Nephron progenitor cell (in vitro differentiated cells): ENCODE measurements around the gene NFATC1.
A peak's percentile ranks its signal among the peaks of the same experiment; 100 is the strongest.

Experiments used
- DNase-seq: peaks from one replicate; pipeline ENCODE4 v3.0.0; 2021
- H3K27ac Mint-ChIP-seq: 2 replicates; pipeline ENCODE4 v1.8.0; 2021; ENCODE audit warnings: mild to moderate bottlenecking, moderate library complexity, mixed read lengths
- H3K27me3 Mint-ChIP-seq: 2 replicates; pipeline ENCODE4 v1.8.0; 2021; ENCODE audit warnings: mild to moderate bottlenecking, low read depth, mixed read lengths; ENCODE audit not compliant: poor library complexity
- H3K36me3 Mint-ChIP-seq: 2 replicates; pipeline ENCODE4 v1.8.0; 2021; ENCODE audit warnings: low read depth, mixed read lengths
- H3K4me1 Mint-ChIP-seq: 2 replicates; pipeline ENCODE4 v1.8.0; 2021; ENCODE audit warnings: mixed read lengths
- H3K4me3 Mint-ChIP-seq: 2 replicates; pipeline ENCODE4 v1.8.0; 2021; ENCODE audit warnings: mild to moderate bottlenecking, moderate library complexity, mixed read lengths
- H3K9me3 Mint-ChIP-seq: 2 replicates; pipeline ENCODE4 v1.8.0; 2021; ENCODE audit warnings: mild to moderate bottlenecking, moderate library complexity, mixed read lengths
- CTCF ChIP-seq: fragments of 200-600 bp; sonication (generic); IDR thresholded peaks from 2 replicates; pipeline ENCODE4 v1.5.0; 2021; ENCODE audit warnings: antibody characterized with exemption

Gene NFATC1

GRCh38 chr18:79420033-79420745, 24.5 kb downstream of the NFATC1 start:
- H3K27ac Mint-ChIP-seq: no peak overlapping the region
- H3K9me3 Mint-ChIP-seq: peaks cover 4% of the 10 kb centered on the region
- no peak for DNase-seq
- H3K4me3 Mint-ChIP-seq: no peak overlapping the region
- TF ChIP-seq CTCF: no peak
- peaks cover 15% of the 10 kb centered on the region for H3K36me3 Mint-ChIP-seq
- peaks cover 48% of the 10 kb centered on the region for H3K4me1 Mint-ChIP-seq
- peaks cover 15% of the 10 kb centered on the region for H3K27me3 Mint-ChIP-seq

GRCh38 chr18:79421275-79421857, 25.6 kb downstream of the NFATC1 start:
- Mint-ChIP-seq H3K4me3 (no peak overlapping the region), H3K36me3 (peaks cover 19% of the 10 kb centered on the region), H3K9me3 (peaks cover 4% of the 10 kb centered on the region), H3K4me1 (peaks cover 56% of the 10 kb centered on the region), H3K27ac (no peak overlapping the region), H3K27me3 (peaks cover 18% of the 10 kb centered on the region)
- TF ChIP-seq CTCF: no peak
- no peak for DNase-seq

- H3K4me1 Mint-ChIP-seq: peaks cover 51% of the 10 kb centered on the region
- peaks cover 19% of the 10 kb centered on the region for H3K36me3 Mint-ChIP-seq
- TF ChIP-seq CTCF: no peak
- peak overlapping the region; percentile 38 for H3K4me3 Mint-ChIP-seq
- peaks cover 18% of the 10 kb centered on the region for H3K27me3 Mint-ChIP-seq
- no peak for DNase-seq
- H3K9me3 Mint-ChIP-seq: peaks cover 4% of the 10 kb centered on the region
- H3K27ac Mint-ChIP-seq: peak overlapping the region; percentile 83
These were observed 26.5 kb downstream of the NFATC1 start for GRCh38 chr18:79422022-79422782.

GRCh38 chr18:79422783-79423165, 27.0 kb downstream of the NFATC1 start:
- H3K9me3 Mint-ChIP-seq: peaks cover 4% of the 10 kb centered on the region
- H3K36me3 Mint-ChIP-seq: peaks cover 19% of the 10 kb centered on the region
- TF ChIP-seq CTCF: no peak
- no peak for DNase-seq
- H3K4me3 Mint-ChIP-seq: no peak overlapping the region
- H3K27me3 Mint-ChIP-seq: peaks cover 18% of the 10 kb centered on the region
- peaks cover 54% of the 10 kb centered on the region for H3K4me1 Mint-ChIP-seq
- H3K27ac Mint-ChIP-seq: no peak overlapping the region

- no peak for TF ChIP-seq CTCF
- peaks cover 19% of the 10 kb centered on the region for H3K36me3 Mint-ChIP-seq
- no peak overlapping the region for H3K4me3 Mint-ChIP-seq
- H3K9me3 Mint-ChIP-seq: peaks cover 4% of the 10 kb centered on the region
- peaks cover 21% of the 10 kb centered on the region for H3K27me3 Mint-ChIP-seq
- no peak for DNase-seq
- no peak overlapping the region for H3K27ac Mint-ChIP-seq
- H3K4me1 Mint-ChIP-seq: peaks cover 60% of the 10 kb centered on the region
These were observed 27.7 kb downstream of the NFATC1 start for GRCh38 chr18:79423211-79424007.
